ENCODE data around the gene TSPAN14. TPM values are rescaled to one million over a fixed set of nuclear protein-coding genes. Genes with fewer than 3 reads are reported as not detected.
A peak's percentile ranks its signal among the peaks of the same experiment; 100 is the strongest.

The TSPAN14 gene
- total and polyA plus RNA-seq, 2 of the 13 experiments (the other 11 are each of a cell fraction or from before 2014, with no cell fraction given) = 24.1 to 80.6 TPM

DNA sequence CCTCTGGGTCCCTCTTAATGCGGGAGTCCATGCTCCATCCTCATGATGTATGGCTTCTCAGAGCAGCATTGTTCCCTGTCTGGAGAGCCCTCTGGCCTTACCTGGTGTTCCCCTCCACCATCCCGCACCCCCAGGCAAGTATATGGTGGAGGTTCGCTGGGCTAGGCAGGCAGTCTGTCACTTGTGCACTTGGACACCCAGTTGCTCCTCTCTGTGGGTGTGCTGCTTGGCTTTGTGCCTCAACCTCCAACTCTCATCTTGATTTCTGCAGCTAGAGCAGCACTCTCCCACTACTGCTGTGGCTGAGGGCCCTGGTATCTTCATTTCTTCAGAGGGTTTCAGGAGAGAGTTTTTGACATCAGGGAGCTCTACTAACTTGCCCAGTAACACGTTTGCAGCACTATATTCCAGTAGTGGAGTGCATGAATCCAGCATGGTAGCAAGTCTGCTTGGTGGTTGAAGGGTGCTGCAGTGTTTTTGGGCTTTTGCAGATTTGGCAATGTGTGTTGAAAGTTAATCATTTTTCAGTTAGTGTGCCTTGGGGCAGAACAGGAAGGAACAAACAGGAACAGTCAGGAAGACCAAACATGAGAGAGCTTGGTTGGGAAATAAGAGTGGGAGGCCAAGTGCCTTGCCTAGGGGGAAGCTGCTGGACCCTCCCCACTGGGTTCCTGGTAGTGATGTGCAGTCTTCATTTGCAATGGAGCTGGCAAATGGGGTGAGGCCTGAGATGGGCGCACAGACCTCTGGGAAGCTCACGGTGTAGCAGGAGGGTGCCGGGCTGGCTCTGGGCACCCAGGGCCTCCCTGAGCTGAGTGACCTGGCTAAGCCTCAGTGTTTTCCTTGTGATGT, 37.4 kb downstream of the TSPAN14 start (continued):
- TF ChIP-seq, protein P1, sequence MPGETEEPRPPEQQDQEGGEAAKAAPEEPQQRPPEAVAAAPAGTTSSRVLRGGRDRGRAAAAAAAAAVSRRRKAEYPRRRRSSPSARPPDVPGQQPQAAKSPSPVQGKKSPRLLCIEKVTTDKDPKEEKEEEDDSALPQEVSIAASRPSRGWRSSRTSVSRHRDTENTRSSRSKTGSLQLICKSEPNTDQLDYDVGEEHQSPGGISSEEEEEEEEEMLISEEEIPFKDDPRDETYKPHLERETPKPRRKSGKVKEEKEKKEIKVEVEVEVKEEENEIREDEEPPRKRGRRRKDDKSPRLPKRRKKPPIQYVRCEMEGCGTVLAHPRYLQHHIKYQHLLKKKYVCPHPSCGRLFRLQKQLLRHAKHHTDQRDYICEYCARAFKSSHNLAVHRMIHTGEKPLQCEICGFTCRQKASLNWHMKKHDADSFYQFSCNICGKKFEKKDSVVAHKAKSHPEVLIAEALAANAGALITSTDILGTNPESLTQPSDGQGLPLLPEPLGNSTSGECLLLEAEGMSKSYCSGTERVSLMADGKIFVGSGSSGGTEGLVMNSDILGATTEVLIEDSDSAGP (CRISPR knock-in tag; IDR thresholded peaks at IDR 0.05; ENCODE audit: borderline replicate concordance) = no peak
- TF ChIP-seq ZSCAN5A (CRISPR knock-in tag; IDR thresholded peaks at IDR 0.05; ENCODE audit: borderline replicate concordance) (no peak), HNRNPL (IDR thresholded peaks at IDR 0.05; ENCODE audit: low read depth, low read length) (no peak), RARA (CRISPR knock-in tag; IDR thresholded peaks at IDR 0.05) (peak; percentile 63), ZBTB7B (CRISPR knock-in tag; IDR thresholded peaks at IDR 0.05) (peak; percentile 83), FOXA1 (IDR thresholded peaks at IDR 0.05) (no peak), FOXA1 (CRISPR knock-in tag; IDR thresholded peaks at IDR 0.05) (peak; percentile 84), SP140L (CRISPR knock-in tag; IDR thresholded peaks at IDR 0.05; ENCODE audit: borderline replicate concordance) (no peak), SATB2 (CRISPR knock-in tag; IDR thresholded peaks at IDR 0.05) (no peak), MEF2D (CRISPR knock-in tag; IDR thresholded peaks at IDR 0.05) (no peak; the same call in none of the 2 replicates), ZNF407 (CRISPR knock-in tag; IDR thresholded peaks at IDR 0.05; ENCODE audit: not compliant biosample characterization) (no peak), ZNF3 (CRISPR knock-in tag; IDR thresholded peaks at IDR 0.05) (no peak), SALL1 (CRISPR knock-in tag; IDR thresholded peaks at IDR 0.05) (peak; percentile 76)
- TF ChIP-seq, protein P2, sequence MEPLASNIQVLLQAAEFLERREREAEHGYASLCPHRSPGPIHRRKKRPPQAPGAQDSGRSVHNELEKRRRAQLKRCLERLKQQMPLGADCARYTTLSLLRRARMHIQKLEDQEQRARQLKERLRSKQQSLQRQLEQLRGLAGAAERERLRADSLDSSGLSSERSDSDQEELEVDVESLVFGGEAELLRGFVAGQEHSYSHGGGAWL (CRISPR knock-in tag; IDR thresholded peaks at IDR 0.05) = no peak
- TF ChIP-seq, protein P3, sequence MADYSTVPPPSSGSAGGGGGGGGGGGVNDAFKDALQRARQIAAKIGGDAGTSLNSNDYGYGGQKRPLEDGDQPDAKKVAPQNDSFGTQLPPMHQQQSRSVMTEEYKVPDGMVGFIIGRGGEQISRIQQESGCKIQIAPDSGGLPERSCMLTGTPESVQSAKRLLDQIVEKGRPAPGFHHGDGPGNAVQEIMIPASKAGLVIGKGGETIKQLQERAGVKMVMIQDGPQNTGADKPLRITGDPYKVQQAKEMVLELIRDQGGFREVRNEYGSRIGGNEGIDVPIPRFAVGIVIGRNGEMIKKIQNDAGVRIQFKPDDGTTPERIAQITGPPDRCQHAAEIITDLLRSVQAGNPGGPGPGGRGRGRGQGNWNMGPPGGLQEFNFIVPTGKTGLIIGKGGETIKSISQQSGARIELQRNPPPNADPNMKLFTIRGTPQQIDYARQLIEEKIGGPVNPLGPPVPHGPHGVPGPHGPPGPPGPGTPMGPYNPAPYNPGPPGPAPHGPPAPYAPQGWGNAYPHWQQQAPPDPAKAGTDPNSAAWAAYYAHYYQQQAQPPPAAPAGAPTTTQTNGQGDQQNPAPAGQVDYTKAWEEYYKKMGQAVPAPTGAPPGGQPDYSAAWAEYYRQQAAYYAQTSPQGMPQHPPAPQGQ (CRISPR knock-in tag; IDR thresholded peaks at IDR 0.05; ENCODE audit: borderline replicate concordance) = no peak
